C4-2B (cell line): ENCODE data around the gene ZNF385D.

Experiments
- H3K27ac ChIP-seq: fragments of 450-650 bp; 2 replicates; pipeline ENCODE4 v1.5.1; 2017
- ZFX ChIP-seq: fragments of 450-650 bp; IDR thresholded peaks from 2 replicates; pipeline ENCODE4 v1.6.1; 2017
- TF ChIP-seq, protein P1 (sequence below): fragments of 450-650 bp; conservative IDR thresholded peaks from 2 replicates; pipeline ENCODE4 v1.5.1; 2017; ENCODE audit warnings: mild to moderate bottlenecking

Gene ZNF385D

DNA sequence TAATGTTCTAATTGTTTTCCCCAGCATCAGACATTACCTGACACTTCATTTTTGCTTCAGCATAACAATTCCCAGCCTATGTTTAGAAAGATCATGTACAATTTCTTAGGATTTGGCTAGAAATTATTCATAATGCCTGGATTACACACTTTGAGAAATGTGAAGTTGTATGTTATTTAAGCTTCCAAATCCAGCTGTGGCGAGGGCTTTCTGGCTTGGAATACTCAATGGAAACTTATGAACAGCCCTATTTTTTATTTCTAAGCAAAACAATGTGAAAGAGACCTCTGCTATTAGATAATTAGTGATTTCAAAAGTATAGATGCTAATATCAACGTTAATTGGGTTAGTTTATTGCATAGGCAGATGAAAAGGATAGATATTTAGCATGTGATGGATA lies 341.6 kb downstream of the ZNF385D start:
- H3K27ac ChIP-seq, result no peak overlapping the region
- no peak for TF ChIP-seq ZFX
- TF ChIP-seq, protein P1, sequence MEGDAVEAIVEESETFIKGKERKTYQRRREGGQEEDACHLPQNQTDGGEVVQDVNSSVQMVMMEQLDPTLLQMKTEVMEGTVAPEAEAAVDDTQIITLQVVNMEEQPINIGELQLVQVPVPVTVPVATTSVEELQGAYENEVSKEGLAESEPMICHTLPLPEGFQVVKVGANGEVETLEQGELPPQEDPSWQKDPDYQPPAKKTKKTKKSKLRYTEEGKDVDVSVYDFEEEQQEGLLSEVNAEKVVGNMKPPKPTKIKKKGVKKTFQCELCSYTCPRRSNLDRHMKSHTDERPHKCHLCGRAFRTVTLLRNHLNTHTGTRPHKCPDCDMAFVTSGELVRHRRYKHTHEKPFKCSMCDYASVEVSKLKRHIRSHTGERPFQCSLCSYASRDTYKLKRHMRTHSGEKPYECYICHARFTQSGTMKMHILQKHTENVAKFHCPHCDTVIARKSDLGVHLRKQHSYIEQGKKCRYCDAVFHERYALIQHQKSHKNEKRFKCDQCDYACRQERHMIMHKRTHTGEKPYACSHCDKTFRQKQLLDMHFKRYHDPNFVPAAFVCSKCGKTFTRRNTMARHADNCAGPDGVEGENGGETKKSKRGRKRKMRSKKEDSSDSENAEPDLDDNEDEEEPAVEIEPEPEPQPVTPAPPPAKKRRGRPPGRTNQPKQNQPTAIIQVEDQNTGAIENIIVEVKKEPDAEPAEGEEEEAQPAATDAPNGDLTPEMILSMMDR, result no peak

DNA sequence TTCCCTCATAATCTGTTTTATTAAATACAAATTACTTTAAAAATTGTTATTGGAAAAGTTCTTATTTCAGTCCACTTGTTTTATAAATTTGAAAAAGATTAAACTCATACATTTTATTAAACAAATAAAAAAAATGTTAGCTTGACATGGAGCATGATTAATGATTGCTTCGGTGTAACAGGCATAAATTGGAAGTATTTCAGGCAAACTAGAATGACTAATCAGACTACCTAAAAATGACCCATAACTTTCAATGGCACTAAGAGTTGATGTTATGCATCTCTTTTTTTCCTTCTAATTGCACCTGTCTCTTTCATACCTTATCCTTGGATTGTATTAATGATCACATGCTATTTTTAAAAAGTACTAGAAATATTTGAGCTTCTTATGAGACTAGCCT lies 343.3 kb downstream of the ZNF385D start:
- no peak for TF ChIP-seq ZFX
- TF ChIP-seq, protein P1, result no peak
- no peak overlapping the region for H3K27ac ChIP-seq

DNA sequence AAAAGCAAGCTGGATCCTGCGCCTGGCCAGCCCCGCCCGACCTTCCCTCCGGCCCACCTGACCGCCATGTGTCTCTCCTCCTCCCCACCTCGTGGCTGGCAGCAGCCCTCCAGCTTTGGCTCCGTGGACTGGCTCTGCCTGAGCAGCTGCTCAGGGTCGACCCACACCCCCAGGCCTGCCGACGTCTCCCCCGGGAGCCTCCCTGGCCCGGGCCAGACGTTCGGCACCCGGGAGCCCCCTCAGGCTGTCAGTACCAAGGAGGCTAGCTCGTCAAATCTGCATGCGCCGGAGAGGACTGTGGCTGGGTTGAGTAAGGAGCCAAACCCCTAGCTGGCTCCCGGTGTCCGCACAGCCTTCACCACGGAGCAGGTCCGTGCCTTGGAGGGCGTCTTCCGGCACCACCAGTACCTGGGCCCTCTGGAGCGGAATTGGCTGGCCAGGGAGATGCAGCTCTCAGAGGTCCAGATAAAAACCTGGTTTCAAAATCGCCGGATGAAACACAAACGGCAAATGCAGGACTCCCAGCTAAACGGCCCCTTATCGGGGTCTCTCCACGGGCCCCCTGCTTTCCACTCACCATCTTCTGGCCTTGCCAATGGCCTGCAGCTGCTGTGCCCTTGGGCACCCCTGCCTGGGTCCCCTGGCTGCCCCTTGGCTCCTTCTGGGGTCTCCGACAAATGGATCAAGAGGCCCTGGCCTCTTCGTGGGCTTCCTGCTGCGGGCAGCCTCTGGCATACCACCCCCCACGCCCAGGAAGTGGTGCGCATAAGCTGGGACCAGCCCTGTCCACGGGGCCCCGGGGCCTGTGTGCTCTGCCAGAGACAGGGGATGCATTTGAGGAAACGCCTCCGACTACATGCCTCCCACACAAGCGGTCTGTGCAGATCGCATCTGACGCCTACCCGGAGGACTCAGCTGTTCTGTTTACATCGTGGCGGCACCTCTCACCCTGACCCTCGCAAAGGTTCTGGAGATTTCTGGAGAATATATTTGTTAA lies 345.0 kb downstream of the ZNF385D start:
- TF ChIP-seq, protein P1, result no peak
- no peak for TF ChIP-seq ZFX
- no peak overlapping the region for H3K27ac ChIP-seq

DNA sequence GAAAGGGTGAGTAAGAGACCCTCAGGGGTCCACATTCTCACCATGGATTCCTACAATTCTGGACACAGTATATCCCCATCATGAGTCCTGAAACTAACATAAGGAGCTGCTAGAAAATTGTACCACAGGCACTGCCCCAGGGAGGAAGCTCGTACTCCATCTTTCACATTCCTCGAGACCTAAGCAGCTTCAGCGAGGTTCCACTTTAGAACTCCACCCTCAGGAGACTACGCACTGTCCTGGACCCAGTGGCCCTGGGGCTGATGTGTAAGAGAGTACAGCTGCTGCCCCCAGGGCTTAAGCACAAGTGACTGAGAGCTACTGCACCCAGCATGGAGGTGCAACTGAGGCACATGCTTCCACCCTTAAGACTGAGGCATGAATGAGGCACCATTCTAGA lies 352.5 kb downstream of the ZNF385D start:
- H3K27ac ChIP-seq, result no peak overlapping the region
- TF ChIP-seq ZFX, result no peak
- TF ChIP-seq, protein P1, result no peak

DNA sequence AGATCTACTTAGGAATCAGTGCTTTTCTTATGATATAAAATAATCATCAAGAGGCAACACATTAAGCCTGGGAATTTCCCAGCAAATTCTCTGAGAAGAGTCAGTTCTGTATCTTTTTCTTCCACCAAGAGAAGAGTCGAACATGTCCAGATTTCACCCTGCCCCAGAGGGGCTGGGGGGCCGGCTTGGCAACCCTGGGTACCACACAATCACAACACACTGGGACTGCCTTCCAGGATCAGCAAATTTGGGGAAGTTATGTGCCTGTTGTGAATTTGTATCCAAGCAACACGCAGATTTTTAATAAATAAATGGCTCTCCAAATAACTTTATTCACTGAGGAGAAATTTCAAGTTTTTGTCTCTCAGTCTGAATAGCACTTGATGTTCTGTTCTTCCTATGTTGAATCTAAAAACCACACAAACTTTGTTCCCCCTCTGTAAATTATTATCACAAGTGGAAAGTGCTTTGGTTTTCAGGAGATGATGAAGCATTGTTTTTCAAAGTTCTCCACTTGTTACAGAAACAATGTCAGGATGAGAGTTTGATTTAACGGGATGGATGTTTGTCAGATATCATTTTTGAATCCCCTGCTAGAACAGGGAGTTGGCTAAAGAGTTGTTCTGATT lies 357.2 kb downstream of the ZNF385D start:
- no peak for TF ChIP-seq ZFX
- H3K27ac ChIP-seq, result no peak overlapping the region

DNA sequence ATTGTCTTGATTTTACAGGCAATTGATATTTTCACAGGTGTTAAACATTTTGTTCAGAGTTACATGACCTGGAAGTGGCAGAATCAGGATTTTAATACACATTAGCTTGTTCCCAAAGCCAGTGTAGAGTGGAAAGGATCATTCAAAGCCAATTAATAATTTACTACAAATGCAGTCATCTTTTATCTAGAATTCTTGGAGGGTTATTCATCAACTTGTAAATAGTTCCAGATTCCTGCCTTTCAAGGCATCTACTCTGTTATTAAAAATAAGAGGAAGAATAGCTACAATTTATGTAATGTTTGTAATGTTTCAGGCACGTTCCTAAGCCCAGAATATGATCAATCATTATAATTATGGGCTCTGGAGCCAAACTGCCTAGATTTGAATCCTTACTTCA lies 358.5 kb downstream of the ZNF385D start:
- no peak overlapping the region for H3K27ac ChIP-seq
- TF ChIP-seq ZFX, result no peak
- TF ChIP-seq, protein P1, result no peak

DNA sequence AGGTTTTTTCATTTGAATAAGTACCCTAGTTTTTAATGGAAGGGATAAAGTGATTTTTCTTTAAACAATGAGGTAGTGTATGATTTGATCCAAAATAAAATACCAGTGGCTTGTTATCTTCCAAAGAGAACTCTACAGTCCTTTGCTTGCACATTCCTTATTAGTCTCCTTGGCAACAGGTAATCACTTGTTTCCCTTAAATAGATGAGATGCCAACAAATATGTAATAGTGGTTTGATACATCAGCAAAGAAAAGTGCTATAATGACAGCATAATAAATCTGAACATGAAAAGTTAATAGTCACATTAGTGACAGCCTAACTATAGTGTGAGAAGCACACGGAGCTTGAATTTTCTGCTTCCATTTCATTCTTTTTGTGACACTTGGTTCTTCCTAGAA lies 360.2 kb downstream of the ZNF385D start:
- no peak overlapping the region for H3K27ac ChIP-seq
- TF ChIP-seq ZFX, result no peak
- TF ChIP-seq, protein P1, result no peak
